IMR-90 (cell line): ENCODE results near the gene OSER1.

Experiments used
- CEBPB ChIP-seq: IDR thresholded peaks from 2 replicates; pipeline ENCODE4 v1.6.1; 2012; ENCODE audit warnings: low read depth, low read length, improper control_type of control experiment
- CHD1 ChIP-seq: IDR thresholded peaks from 2 replicates; pipeline ENCODE4 v1.6.1; 2012; ENCODE audit warnings: low read depth, low read length, improper control_type of control experiment
- MAZ ChIP-seq: IDR thresholded peaks from 2 replicates; pipeline ENCODE4 v1.6.1; 2012; ENCODE audit warnings: low read depth, mild to moderate bottlenecking, low read length, improper control_type of control experiment, moderate library complexity, borderline replicate concordance
- MXI1 ChIP-seq: IDR thresholded peaks from 2 replicates; pipeline ENCODE4 v1.6.1; 2012; ENCODE audit warnings: low read depth, mild to moderate bottlenecking, low read length, moderate library complexity, borderline replicate concordance
- POLR2A ChIP-seq: IDR thresholded peaks from 2 replicates; pipeline ENCODE4 v1.6.1; 2012; ENCODE audit warnings: mild to moderate bottlenecking, low read depth, low read length
- RAD21 ChIP-seq: IDR thresholded peaks from 2 replicates; pipeline ENCODE4 v1.6.1; 2012; ENCODE audit warnings: low read length, improper control_type of control experiment
- RCOR1 ChIP-seq: IDR thresholded peaks from 2 replicates; pipeline ENCODE4 v1.6.1; 2012; ENCODE audit warnings: mild to moderate bottlenecking, low read length, improper control_type of control experiment; ENCODE audit not compliant: insufficient replicate concordance
- RFX5 ChIP-seq: IDR thresholded peaks from 2 replicates; pipeline ENCODE4 v1.8.0; 2012; ENCODE audit warnings: low read depth, mild to moderate bottlenecking, low read length, moderate library complexity
- SMC3 ChIP-seq: fragments of 150-350 bp; IDR thresholded peaks from 2 replicates; pipeline ENCODE4 v1.6.1; 2016; ENCODE audit warnings: low read depth, mild to moderate bottlenecking, antibody characterized with exemption, low read length, moderate library complexity
- USF2 ChIP-seq: fragments of 150-350 bp; IDR thresholded peaks from 2 replicates; pipeline ENCODE4 v1.6.1; 2017; ENCODE audit warnings: mild to moderate bottlenecking, antibody characterized with exemption, low read length, low read depth
- TF ChIP-seq, protein P1 (sequence below): conservative IDR thresholded peaks from 2 replicates; pipeline ENCODE4 v1.5.1; 2012; ENCODE audit warnings: mild to moderate bottlenecking, low read depth, low read length, improper control_type of control experiment

- no peak for TF ChIP-seq POLR2A
- TF ChIP-seq, protein P1, sequence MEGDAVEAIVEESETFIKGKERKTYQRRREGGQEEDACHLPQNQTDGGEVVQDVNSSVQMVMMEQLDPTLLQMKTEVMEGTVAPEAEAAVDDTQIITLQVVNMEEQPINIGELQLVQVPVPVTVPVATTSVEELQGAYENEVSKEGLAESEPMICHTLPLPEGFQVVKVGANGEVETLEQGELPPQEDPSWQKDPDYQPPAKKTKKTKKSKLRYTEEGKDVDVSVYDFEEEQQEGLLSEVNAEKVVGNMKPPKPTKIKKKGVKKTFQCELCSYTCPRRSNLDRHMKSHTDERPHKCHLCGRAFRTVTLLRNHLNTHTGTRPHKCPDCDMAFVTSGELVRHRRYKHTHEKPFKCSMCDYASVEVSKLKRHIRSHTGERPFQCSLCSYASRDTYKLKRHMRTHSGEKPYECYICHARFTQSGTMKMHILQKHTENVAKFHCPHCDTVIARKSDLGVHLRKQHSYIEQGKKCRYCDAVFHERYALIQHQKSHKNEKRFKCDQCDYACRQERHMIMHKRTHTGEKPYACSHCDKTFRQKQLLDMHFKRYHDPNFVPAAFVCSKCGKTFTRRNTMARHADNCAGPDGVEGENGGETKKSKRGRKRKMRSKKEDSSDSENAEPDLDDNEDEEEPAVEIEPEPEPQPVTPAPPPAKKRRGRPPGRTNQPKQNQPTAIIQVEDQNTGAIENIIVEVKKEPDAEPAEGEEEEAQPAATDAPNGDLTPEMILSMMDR: no peak
- no peak for TF ChIP-seq MXI1
- no peak for TF ChIP-seq RCOR1
- no peak for TF ChIP-seq USF2
- no peak for TF ChIP-seq CHD1
- TF ChIP-seq RFX5: no peak
- TF ChIP-seq RAD21: no peak
- TF ChIP-seq MAZ: no peak
- no peak for TF ChIP-seq CEBPB
- TF ChIP-seq SMC3: no peak
These were observed 36.7 kb downstream of the OSER1 start for GRCh38 chr20:44173846-44174245.
